ENCODE results near the gene GBX2.

DNA sequence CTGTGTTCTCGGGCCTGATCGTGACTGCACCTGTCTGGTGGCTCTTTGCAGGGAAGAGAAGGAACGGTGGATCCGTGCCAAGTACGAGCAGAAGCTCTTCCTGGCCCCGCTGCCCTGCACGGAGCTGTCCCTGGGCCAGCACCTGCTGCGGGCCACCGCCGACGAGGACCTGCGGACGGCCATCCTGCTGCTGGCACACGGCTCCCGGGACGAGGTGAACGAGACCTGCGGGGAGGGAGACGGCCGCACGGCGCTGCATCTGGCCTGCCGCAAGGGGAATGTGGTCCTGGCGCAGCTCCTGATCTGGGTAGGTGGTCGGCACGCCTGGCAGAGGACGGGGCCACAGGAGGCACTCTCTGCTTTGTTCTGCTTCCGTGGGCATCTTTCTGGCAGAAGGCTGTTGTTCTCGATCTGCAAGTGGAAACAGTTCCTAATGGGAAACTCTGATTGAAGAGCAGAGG lies 48.0 kb downstream of the GBX2 start:
- no peak for TF ChIP-seq ZFX (IDR thresholded peaks at IDR 0.05)
- TF ChIP-seq TCF7L2 (IDR thresholded peaks at IDR 0.05; ENCODE audit: borderline replicate concordance, extremely low read depth, insufficient read depth, insufficient read length): no peak
- TF ChIP-seq, protein P1, sequence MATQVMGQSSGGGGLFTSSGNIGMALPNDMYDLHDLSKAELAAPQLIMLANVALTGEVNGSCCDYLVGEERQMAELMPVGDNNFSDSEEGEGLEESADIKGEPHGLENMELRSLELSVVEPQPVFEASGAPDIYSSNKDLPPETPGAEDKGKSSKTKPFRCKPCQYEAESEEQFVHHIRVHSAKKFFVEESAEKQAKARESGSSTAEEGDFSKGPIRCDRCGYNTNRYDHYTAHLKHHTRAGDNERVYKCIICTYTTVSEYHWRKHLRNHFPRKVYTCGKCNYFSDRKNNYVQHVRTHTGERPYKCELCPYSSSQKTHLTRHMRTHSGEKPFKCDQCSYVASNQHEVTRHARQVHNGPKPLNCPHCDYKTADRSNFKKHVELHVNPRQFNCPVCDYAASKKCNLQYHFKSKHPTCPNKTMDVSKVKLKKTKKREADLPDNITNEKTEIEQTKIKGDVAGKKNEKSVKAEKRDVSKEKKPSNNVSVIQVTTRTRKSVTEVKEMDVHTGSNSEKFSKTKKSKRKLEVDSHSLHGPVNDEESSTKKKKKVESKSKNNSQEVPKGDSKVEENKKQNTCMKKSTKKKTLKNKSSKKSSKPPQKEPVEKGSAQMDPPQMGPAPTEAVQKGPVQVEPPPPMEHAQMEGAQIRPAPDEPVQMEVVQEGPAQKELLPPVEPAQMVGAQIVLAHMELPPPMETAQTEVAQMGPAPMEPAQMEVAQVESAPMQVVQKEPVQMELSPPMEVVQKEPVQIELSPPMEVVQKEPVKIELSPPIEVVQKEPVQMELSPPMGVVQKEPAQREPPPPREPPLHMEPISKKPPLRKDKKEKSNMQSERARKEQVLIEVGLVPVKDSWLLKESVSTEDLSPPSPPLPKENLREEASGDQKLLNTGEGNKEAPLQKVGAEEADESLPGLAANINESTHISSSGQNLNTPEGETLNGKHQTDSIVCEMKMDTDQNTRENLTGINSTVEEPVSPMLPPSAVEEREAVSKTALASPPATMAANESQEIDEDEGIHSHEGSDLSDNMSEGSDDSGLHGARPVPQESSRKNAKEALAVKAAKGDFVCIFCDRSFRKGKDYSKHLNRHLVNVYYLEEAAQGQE (IDR thresholded peaks at IDR 0.05; ENCODE audit: low read depth): no peak
- TF ChIP-seq, protein P2, sequence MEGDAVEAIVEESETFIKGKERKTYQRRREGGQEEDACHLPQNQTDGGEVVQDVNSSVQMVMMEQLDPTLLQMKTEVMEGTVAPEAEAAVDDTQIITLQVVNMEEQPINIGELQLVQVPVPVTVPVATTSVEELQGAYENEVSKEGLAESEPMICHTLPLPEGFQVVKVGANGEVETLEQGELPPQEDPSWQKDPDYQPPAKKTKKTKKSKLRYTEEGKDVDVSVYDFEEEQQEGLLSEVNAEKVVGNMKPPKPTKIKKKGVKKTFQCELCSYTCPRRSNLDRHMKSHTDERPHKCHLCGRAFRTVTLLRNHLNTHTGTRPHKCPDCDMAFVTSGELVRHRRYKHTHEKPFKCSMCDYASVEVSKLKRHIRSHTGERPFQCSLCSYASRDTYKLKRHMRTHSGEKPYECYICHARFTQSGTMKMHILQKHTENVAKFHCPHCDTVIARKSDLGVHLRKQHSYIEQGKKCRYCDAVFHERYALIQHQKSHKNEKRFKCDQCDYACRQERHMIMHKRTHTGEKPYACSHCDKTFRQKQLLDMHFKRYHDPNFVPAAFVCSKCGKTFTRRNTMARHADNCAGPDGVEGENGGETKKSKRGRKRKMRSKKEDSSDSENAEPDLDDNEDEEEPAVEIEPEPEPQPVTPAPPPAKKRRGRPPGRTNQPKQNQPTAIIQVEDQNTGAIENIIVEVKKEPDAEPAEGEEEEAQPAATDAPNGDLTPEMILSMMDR (IDR thresholded peaks at IDR 0.05 in 2 of 3, conservative IDR thresholded peaks at IDR 0.05 in 1 of 3; ENCODE audit: borderline replicate concordance in 1 of 3, insufficient read depth in 1 of 3, low read depth in 2 of 3, low read length in 2 of 3): no peak
- TF ChIP-seq, protein P3, sequence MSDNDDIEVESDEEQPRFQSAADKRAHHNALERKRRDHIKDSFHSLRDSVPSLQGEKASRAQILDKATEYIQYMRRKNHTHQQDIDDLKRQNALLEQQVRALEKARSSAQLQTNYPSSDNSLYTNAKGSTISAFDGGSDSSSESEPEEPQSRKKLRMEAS (IDR thresholded peaks at IDR 0.05): no peak
- no peak for TF ChIP-seq POLR2AphosphoS5 (IDR thresholded peaks at IDR 0.05; ENCODE audit: low read depth, low read length)
- TF ChIP-seq ELF1 (IDR thresholded peaks at IDR 0.05; ENCODE audit: borderline replicate concordance, low read depth): no peak
- no peak for TF ChIP-seq SIN3A (IDR thresholded peaks at IDR 0.05; ENCODE audit: low read depth)
- TF ChIP-seq POLR2A (IDR thresholded peaks at IDR 0.05; ENCODE audit: borderline replicate concordance, extremely low read depth, insufficient read depth, insufficient read length): no peak
- TF ChIP-seq RAD21 (IDR thresholded peaks at IDR 0.05; ENCODE audit: low read depth): no peak
- TF ChIP-seq EZH2phosphoT487 (IDR thresholded peaks at IDR 0.05; ENCODE audit: borderline replicate concordance): no peak
- TF ChIP-seq CEBPB (IDR thresholded peaks at IDR 0.05; ENCODE audit: low read depth): no peak
- TF ChIP-seq SP1 (IDR thresholded peaks at IDR 0.05; ENCODE audit: low read depth): no peak
